Effector memory CD8-positive, alpha-beta T cell (primary cell): ENCODE measurements around the gene CRYM.
"Not testable (repeated sequence)": the region's sequence is repeated elsewhere in the genome, so short reads cannot be mapped to it uniquely, and the experiment has no call there.

Source experiments
- ATAC-seq: fragments of 150-1000 bp; cut with Tn5 transposase; replicated peaks from 2 replicates; pipeline ENCODE4 v1.10.0; 2021; ENCODE audit warnings: mild to moderate bottlenecking, moderate library complexity
- DNase-seq, 3 experiments: peaks; one replicate each; pipeline ENCODE4 v3.0.0; 2021
- H3K27ac Mint-ChIP-seq, 2 donors: one replicate each; pipeline ENCODE4 v1.8.0; 2022; ENCODE audit warnings: mild to moderate bottlenecking in 2 of 2, mixed read lengths in 2 of 2, moderate library complexity in 2 of 2
- H3K27me3 Mint-ChIP-seq, 2 donors: one replicate each; pipeline ENCODE4 v1.8.0; 2022; ENCODE audit warnings: mixed read lengths in 2 of 2
- H3K36me3 Mint-ChIP-seq: one replicate; pipeline ENCODE4 v1.8.0; 2022; ENCODE audit warnings: mild to moderate bottlenecking, moderate library complexity, mixed read lengths; ENCODE audit not compliant: insufficient read depth
- H3K4me1 Mint-ChIP-seq, 2 donors: one replicate each; pipeline ENCODE4 v1.8.0; 2022; ENCODE audit warnings: low read depth in 2 of 2, mixed read lengths in 2 of 2
- H3K4me3 Mint-ChIP-seq, 2 donors: one replicate each; pipeline ENCODE4 v1.8.0; 2022; ENCODE audit warnings: mild to moderate bottlenecking in 2 of 2, mixed read lengths in 2 of 2, moderate library complexity in 2 of 2
- H3K9me3 Mint-ChIP-seq, 2 donors: one replicate each; pipeline ENCODE4 v1.8.0; 2022; ENCODE audit warnings: mixed read lengths in 2 of 2

Gene CRYM

DNA sequence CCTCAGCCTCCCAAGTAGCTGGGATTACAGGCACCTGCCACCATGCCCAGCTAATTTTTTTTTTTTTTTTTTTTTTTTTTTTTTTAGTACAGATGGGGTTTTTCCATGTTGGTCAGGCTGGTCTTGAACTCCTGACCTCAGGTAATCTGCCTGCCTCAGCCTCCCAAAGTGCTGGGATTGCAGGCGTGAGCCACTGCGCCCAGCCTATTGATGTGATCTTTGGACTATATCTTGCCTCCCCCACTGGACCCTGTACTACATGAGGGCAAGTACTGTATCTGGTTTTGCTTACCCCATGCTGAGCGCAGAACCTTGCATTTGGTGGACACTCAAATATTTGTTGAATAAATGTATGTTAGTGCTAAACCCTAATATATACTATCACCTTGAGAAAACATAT, 5.3 kb downstream of the CRYM start:
- not testable (repeated sequence) for ATAC-seq, H3K4me3 Mint-ChIP-seq, H3K27ac Mint-ChIP-seq, H3K9me3 Mint-ChIP-seq, H3K36me3 Mint-ChIP-seq, H3K4me1 Mint-ChIP-seq, DNase-seq
- peaks cover 46 to 60% of the 10 kb centered on the region in 2 donors for H3K27me3 Mint-ChIP-seq

DNA sequence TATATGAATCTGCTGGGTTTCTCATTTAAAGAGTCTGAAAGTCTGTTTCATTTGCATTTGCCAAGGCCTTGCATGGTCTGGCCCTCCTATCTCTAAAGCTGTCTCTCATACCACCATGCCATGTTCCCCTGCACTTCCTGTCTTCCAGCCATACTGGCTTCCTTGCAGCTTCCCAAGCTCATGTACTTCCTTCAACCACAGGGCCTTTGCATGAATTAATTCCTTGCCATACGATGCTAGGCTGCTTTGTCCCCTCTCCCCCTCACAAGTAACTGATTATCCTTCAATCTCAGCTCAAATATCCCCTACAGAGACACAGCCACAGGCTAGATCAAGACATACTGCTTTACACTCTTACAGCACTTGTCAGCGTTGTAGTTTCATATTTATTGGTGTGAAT, 5.8 kb downstream of the CRYM start:
- Mint-ChIP-seq H3K27me3 (peaks cover 42 to 55% of the 10 kb centered on the region in 2 donors), H3K27ac (no peak overlapping the region), H3K4me3 (no peak overlapping the region), H3K9me3 (no peaks in the 10 kb centered on the region), H3K4me1 (no peaks in the 10 kb centered on the region), H3K36me3 (no peaks in the 10 kb centered on the region)
- ATAC-seq (no peak), DNase-seq (no peak)

DNA sequence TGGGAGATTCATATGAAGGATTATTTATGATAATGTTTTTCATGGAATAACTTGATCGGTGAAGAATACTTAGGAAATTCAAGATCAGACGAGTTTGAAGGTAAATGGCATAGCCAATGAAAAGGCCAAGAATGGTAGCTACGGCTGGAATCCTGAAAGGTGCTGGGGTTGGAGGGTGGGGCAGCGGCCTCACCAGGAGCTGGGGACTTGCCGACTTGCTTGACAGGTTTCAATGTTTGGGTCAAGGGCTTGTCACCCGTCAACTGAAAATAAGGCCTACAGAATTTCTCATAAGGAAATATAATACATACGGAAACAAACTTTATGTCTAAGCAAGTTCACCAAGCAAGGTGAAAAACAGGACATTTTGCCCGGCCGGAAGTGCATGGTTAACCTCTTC, 9.9 kb downstream of the CRYM start:
- H3K4me3 Mint-ChIP-seq, result no peak overlapping the region
- peaks cover 10 to 31% of the 10 kb centered on the region in 2 donors for H3K27me3 Mint-ChIP-seq
- no peak for DNase-seq
- H3K4me1 Mint-ChIP-seq, result no peaks in the 10 kb centered on the region
- no peaks in the 10 kb centered on the region for H3K36me3 Mint-ChIP-seq
- no peaks in the 10 kb centered on the region for H3K9me3 Mint-ChIP-seq
- no peak overlapping the region for H3K27ac Mint-ChIP-seq
- no peak for ATAC-seq

GRCh38 chr16:21267298-21267697, 10.8 kb downstream of the CRYM start:
- no peak for DNase-seq
- H3K27ac Mint-ChIP-seq, result no peak overlapping the region

DNA sequence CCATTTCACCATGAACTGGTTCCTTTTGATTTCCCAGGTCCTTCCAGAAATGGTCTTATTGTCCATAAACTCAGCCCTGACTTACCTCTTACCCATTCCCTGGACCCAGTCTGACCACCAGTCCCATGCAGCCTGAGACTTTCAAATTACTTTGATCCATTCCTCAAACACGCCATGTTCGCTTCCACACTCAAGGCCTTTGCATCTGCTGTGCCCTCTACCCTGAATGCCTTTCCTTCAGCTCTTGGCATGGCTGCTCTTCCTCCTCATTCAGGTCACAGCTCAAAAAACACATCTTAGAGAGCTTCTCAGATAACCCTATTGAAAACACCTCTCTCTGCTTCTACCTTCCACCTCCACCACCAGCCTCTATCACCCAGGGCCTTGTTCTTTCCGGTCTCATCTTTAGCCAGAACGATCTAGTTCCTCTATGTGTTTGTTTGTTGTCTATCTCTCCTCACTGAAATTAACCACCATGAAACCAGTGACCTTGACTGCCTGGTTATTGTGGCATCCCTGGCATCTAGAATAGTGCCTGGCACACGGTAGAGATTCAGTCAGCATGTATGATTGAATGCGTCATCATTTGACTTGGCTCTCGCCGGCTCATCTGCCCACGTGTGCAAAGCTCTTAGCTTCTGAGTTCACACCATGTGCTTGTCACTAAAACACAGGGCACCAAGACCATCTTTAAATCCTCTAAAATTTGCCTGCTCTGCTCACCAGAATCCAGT, 12.8 kb downstream of the CRYM start:
- no peak overlapping the region for H3K27ac Mint-ChIP-seq
- no peak for ATAC-seq
- DNase-seq, result no peak
- peaks cover 4 to 35% of the 10 kb centered on the region in 2 donors for H3K27me3 Mint-ChIP-seq
- no peaks in the 10 kb centered on the region for H3K4me1 Mint-ChIP-seq
- H3K4me3 Mint-ChIP-seq, result no peak overlapping the region
- H3K9me3 Mint-ChIP-seq, result no peaks in the 10 kb centered on the region
- H3K36me3 Mint-ChIP-seq, result no peaks in the 10 kb centered on the region

More at GRCh38 chr16:21267298-21267697, 10.8 kb downstream of the CRYM start:
- no peak for ATAC-seq
- H3K4me1 Mint-ChIP-seq, result no peaks in the 10 kb centered on the region
- no peak overlapping the region for H3K4me3 Mint-ChIP-seq
- no peaks in the 10 kb centered on the region for H3K9me3 Mint-ChIP-seq
- H3K36me3 Mint-ChIP-seq, result no peaks in the 10 kb centered on the region
- peaks cover 3 to 30% of the 10 kb centered on the region in 2 donors for H3K27me3 Mint-ChIP-seq

DNA sequence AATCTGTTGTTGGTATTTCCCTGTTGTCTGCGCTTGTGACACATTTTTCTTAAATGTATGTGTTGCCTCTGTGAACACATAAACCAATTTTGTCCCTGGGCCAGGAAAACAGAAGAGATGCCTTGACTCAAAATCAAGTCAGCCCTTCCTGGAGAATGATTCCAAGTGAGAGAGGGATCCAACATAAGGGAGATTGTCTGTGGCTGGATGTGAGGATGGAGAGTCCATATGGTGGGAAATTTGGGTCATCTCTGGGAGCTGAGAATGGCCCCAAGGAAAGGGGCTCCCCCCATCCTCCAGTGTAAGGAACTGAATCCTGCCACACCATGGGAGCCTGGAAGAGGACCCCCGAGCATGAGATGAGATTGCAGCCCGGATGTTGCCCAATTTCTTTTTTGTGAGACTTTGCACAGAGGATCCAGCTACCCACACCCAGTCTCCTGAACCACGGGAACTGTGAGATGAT, 13.5 kb downstream of the CRYM start:
- ATAC-seq (no peak), DNase-seq (no peak)
- Mint-ChIP-seq H3K27me3 (peaks cover 10 to 42% of the 10 kb centered on the region in 2 donors), H3K4me3 (no peak overlapping the region), H3K36me3 (no peaks in the 10 kb centered on the region), H3K4me1 (no peaks in the 10 kb centered on the region), H3K27ac (no peak overlapping the region), H3K9me3 (no peaks in the 10 kb centered on the region)

- Mint-ChIP-seq H3K27ac (no peak overlapping the region), H3K4me3 (no peak overlapping the region)
- ATAC-seq, result no peak
Measured at GRCh38 chr16:21263640-21264570, 14.2 kb downstream of the CRYM start.

DNA sequence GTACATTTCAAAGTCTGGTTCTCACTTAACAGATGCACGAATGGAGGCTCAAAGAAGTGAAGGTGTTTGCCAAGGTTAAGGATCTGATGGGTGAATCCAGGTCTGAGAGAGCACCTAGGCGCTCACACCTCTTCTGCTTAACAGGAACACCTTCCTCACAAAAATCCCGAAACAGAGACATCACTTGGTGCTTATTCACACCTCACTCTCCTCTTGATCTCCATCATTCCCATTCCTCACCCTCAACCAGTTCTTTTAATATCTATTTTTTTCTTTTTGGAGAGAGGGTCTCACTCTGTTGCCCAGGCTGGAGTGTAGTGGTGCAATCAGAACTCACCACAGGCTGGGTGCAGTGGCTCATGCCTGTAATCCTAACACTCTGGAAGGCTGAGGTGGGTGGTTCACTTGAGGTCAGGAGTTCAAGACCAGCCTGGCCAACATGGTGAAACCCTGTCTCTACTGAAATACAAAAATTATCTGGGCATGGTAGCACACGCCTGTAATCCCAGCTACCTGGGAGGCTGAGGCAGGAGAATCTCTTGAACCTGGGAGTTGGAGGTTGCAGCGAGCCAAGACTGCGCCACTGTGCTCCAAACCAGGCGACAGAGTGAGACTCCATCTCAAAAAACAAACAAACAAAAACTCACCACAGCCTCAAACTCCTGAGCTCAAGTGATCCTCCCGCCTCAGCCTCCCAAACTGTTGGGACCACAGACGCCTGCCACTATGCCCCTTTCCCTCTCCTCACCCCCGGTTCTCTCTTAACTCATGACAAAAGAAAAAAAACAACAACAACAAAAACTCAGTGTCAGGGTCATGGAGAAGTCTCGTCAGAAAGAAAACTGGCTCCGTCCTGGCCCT, 15.1 kb downstream of the CRYM start:
- Mint-ChIP-seq H3K27ac (no peak overlapping the region), H3K36me3 (no peaks in the 10 kb centered on the region), H3K9me3 (no peaks in the 10 kb centered on the region), H3K27me3 (peaks cover 12 to 43% of the 10 kb centered on the region in 2 donors), H3K4me3 (no peak overlapping the region), H3K4me1 (no peaks in the 10 kb centered on the region)
- no peak for DNase-seq
- ATAC-seq, result no peak

More at GRCh38 chr16:21263640-21264570, 14.2 kb downstream of the CRYM start:
- Mint-ChIP-seq H3K4me1 (no peaks in the 10 kb centered on the region), H3K36me3 (no peaks in the 10 kb centered on the region), H3K9me3 (no peaks in the 10 kb centered on the region), H3K27me3 (peaks cover 12 to 43% of the 10 kb centered on the region in 2 donors)
- DNase-seq, result no peak

- Mint-ChIP-seq H3K4me1 (no peaks in the 10 kb centered on the region), H3K27me3 (peaks cover 18 to 56% of the 10 kb centered on the region in 2 donors), H3K9me3 (no peaks in the 10 kb centered on the region), H3K4me3 (no peak overlapping the region), H3K27ac (no peak overlapping the region), H3K36me3 (no peaks in the 10 kb centered on the region)
- no peak for DNase-seq
- ATAC-seq, result no peak
Measured at GRCh38 chr16:21260870-21261791, 17.0 kb downstream of the CRYM start.

GRCh38 chr16:21257284-21257683, 20.8 kb downstream of the CRYM start:
- H3K9me3 Mint-ChIP-seq, result no peaks in the 10 kb centered on the region
- peaks cover 3% of the 10 kb centered on the region for H3K36me3 Mint-ChIP-seq
- ATAC-seq (no peak), DNase-seq (no peak)
- H3K27ac Mint-ChIP-seq, result no peak overlapping the region
- H3K27me3 Mint-ChIP-seq, result peaks cover 35 to 51% of the 10 kb centered on the region in 2 donors
- H3K4me1 Mint-ChIP-seq, result no peaks in the 10 kb centered on the region
- H3K4me3 Mint-ChIP-seq, result no peak overlapping the region

GRCh38 chr16:21256636-21257035, 21.5 kb downstream of the CRYM start:
- peaks cover 3% of the 10 kb centered on the region for H3K36me3 Mint-ChIP-seq
- H3K27me3 Mint-ChIP-seq, result peaks cover 38 to 57% of the 10 kb centered on the region in 2 donors
- DNase-seq (no peak), ATAC-seq (no peak)
- H3K27ac Mint-ChIP-seq, result no peak overlapping the region
- H3K4me3 Mint-ChIP-seq, result no peak overlapping the region
- H3K4me1 Mint-ChIP-seq, result no peaks in the 10 kb centered on the region
- no peaks in the 10 kb centered on the region for H3K9me3 Mint-ChIP-seq

DNA sequence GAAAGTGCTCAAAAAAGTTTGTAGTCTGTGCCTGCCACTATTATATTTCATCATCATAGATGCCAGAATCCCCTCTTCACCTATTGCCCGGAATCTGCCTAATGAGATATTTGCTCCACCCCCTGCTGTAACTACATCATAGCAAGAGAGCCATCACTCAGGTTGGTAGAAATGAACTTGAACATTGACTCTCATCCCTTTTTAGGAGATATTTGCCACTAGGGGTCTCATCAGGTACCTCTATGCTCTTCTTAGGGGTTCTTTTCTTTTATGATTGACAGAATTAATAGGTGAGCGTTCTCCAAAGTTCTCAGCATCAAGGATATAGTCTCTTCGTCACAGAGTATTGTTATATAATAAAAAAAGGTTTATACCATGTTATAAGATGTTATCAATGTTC, 24.6 kb downstream of the CRYM start:
- no peak for DNase-seq
- ATAC-seq, result no peak
- H3K36me3 Mint-ChIP-seq, result peaks cover 3% of the 10 kb centered on the region
- no peak overlapping the region for H3K27ac Mint-ChIP-seq
- peaks cover 54 to 71% of the 10 kb centered on the region in 2 donors for H3K27me3 Mint-ChIP-seq
- no peak overlapping the region for H3K4me3 Mint-ChIP-seq
- no peaks in the 10 kb centered on the region for H3K9me3 Mint-ChIP-seq
- no peaks in the 10 kb centered on the region for H3K4me1 Mint-ChIP-seq
